Measurements from ENCODE around the gene RPP25L. TPM values are rescaled to one million over a fixed set of nuclear protein-coding genes. Genes with fewer than 3 reads are reported as not detected.

Gene RPP25L
- total RNA-seq, 1 experiment from 2014 or later, result 51.1 TPM

GRCh38 chr9:34651876-34652601 is 40.1 kb upstream of the RPP25L start, which contains the start of gene IL11RA (continued):
- TF ChIP-seq REST (IDR thresholded peaks at IDR 0.05; ENCODE audit: low read depth) (no peak), CEBPB (IDR thresholded peaks at IDR 0.05; ENCODE audit: low read depth) (no peak), EZH2 (IDR thresholded peaks at IDR 0.05) (no peak), POLR2AphosphoS5 (IDR thresholded peaks at IDR 0.05; ENCODE audit: low read depth, low read length) (peak; percentile 93), FOSL1 (IDR thresholded peaks at IDR 0.05; ENCODE audit: low read depth) (no peak), MAX (IDR thresholded peaks at IDR 0.05) (no peak), ATF3 (IDR thresholded peaks at IDR 0.05) (no peak), CTCF (IDR thresholded peaks at IDR 0.05 in 2 of 3, conservative IDR thresholded peaks at IDR 0.05 in 1 of 3; ENCODE audit: borderline replicate concordance in 1 of 3, insufficient read depth in 1 of 3, low read depth in 2 of 3, low read length in 2 of 3) (no peak), POLR2A (IDR thresholded peaks at IDR 0.05; ENCODE audit: borderline replicate concordance, extremely low read depth, insufficient read depth, insufficient read length) (peak; percentile 45), ZFX (IDR thresholded peaks at IDR 0.05) (peak; percentile 35; the same call in 1 of the 2 replicates)

Measured in HCT116 (cell line).